Measurements from ENCODE around the gene MAP2K6. TPM values are rescaled to one million over a fixed set of nuclear protein-coding genes. Genes with fewer than 3 reads are reported as not detected.
"Not testable (repeated sequence)": the region's sequence is repeated elsewhere in the genome, so short reads cannot be mapped to it uniquely, and the experiment has no call there.

The MAP2K6 gene
- total RNA-seq, 1 donor from 2014 or later, result 30.5 TPM

- TF ChIP-seq CTCF (IDR thresholded peaks at IDR 0.05; ENCODE audit: unreplicated experiment), result no peak
- DNase-seq (ENCODE audit: low spot score), result no peak
- Mint-ChIP-seq H3K4me3 (ENCODE audit: unreplicated experiment) (no peak overlapping the region), H3K27ac (ENCODE audit: unreplicated experiment) (no peak overlapping the region), H3K4me1 (ENCODE audit: unreplicated experiment) (peaks cover 23% of the 10 kb centered on the region), H3K36me3 (ENCODE audit: low read depth, unreplicated experiment) (peaks cover 2% of the 10 kb centered on the region), H3K9me3 (ENCODE audit: unreplicated experiment) (no peaks in the 10 kb centered on the region), H3K27me3 (ENCODE audit: unreplicated experiment) (peaks cover 2% of the 10 kb centered on the region)
Observed at GRCh38 chr17:69473841-69474831, 59.6 kb downstream of the MAP2K6 start.

GRCh38 chr17:69477204-69477902 is 62.9 kb downstream of the MAP2K6 start:
- Mint-ChIP-seq H3K9me3 (ENCODE audit: unreplicated experiment) (no peaks in the 10 kb centered on the region), H3K36me3 (ENCODE audit: low read depth, unreplicated experiment) (no peaks in the 10 kb centered on the region), H3K4me3 (ENCODE audit: unreplicated experiment) (no peak overlapping the region), H3K4me1 (ENCODE audit: unreplicated experiment) (peaks cover 30% of the 10 kb centered on the region), H3K27ac (ENCODE audit: unreplicated experiment) (peak overlapping the region; percentile 23), H3K27me3 (ENCODE audit: unreplicated experiment) (peaks cover 2% of the 10 kb centered on the region)
- TF ChIP-seq CTCF (IDR thresholded peaks at IDR 0.05; ENCODE audit: unreplicated experiment), result no peak
- no peak for DNase-seq (ENCODE audit: low spot score)

GRCh38 chr17:69477903-69478266 is 63.4 kb downstream of the MAP2K6 start:
- no peak for TF ChIP-seq CTCF (IDR thresholded peaks at IDR 0.05; ENCODE audit: unreplicated experiment)
- no peaks in the 10 kb centered on the region for H3K9me3 Mint-ChIP-seq (ENCODE audit: unreplicated experiment)
- no peaks in the 10 kb centered on the region for H3K36me3 Mint-ChIP-seq (ENCODE audit: low read depth, unreplicated experiment)
- no peak overlapping the region for H3K4me3 Mint-ChIP-seq (ENCODE audit: unreplicated experiment)
- peaks cover 30% of the 10 kb centered on the region for H3K4me1 Mint-ChIP-seq (ENCODE audit: unreplicated experiment)
- no peak for DNase-seq (ENCODE audit: low spot score)
- peak overlapping the region; percentile 2 for H3K27ac Mint-ChIP-seq (ENCODE audit: unreplicated experiment)
- H3K27me3 Mint-ChIP-seq (ENCODE audit: unreplicated experiment), result peaks cover 2% of the 10 kb centered on the region

- H3K36me3 Mint-ChIP-seq (ENCODE audit: low read depth, unreplicated experiment), result no peaks in the 10 kb centered on the region
- H3K9me3 Mint-ChIP-seq (ENCODE audit: unreplicated experiment), result no peaks in the 10 kb centered on the region
- peaks cover 31% of the 10 kb centered on the region for H3K4me1 Mint-ChIP-seq (ENCODE audit: unreplicated experiment)
- H3K4me3 Mint-ChIP-seq (ENCODE audit: unreplicated experiment), result no peak overlapping the region
- no peak for TF ChIP-seq CTCF (IDR thresholded peaks at IDR 0.05; ENCODE audit: unreplicated experiment)
- no peak for DNase-seq (ENCODE audit: low spot score)
- peak overlapping the region; percentile 34 for H3K27ac Mint-ChIP-seq (ENCODE audit: unreplicated experiment)
- H3K27me3 Mint-ChIP-seq (ENCODE audit: unreplicated experiment), result peaks cover 2% of the 10 kb centered on the region
Observed at GRCh38 chr17:69478916-69479315, 64.4 kb downstream of the MAP2K6 start.

GRCh38 chr17:69479756-69480155 is 65.3 kb downstream of the MAP2K6 start:
- not testable (repeated sequence) for H3K27me3 Mint-ChIP-seq (ENCODE audit: unreplicated experiment); H3K4me3 Mint-ChIP-seq (ENCODE audit: unreplicated experiment); H3K36me3 Mint-ChIP-seq (ENCODE audit: low read depth, unreplicated experiment); H3K9me3 Mint-ChIP-seq (ENCODE audit: unreplicated experiment); DNase-seq (ENCODE audit: low spot score); H3K27ac Mint-ChIP-seq (ENCODE audit: unreplicated experiment)
- H3K4me1 Mint-ChIP-seq (ENCODE audit: unreplicated experiment), result peaks cover 39% of the 10 kb centered on the region

Data from endothelial cell (in vitro differentiated cells).